Limb (tissue), 2 donors: ENCODE data around the gene FHL2.
"Not testable (repeated sequence)": the region's sequence is repeated elsewhere in the genome, so short reads cannot be mapped to it uniquely, and the experiment has no call there.

Experiments used
- DNase-seq, 2 donors: peaks; one replicate each; pipeline ENCODE4 v3.0.0-alpha.2; 2016; ENCODE audit errors: extremely low spot score in 2 of 2

Gene FHL2

GRCh38 chr2:105398336-105399206 is at the start of gene FHL2:
FHL2 (minus strand) TSS chr2:105399051; CDS start chr2:105386516, 12,535 bp downstream.
- peak; percentile 85 to 88 for DNase-seq

- no peak for DNase-seq
These were observed 48.6 kb upstream of the FHL2 start for GRCh38 chr2:105447476-105447875.

GRCh38 chr2:105446501-105446900 is 47.6 kb upstream of the FHL2 start:
- no peak for DNase-seq

- DNase-seq: peak in 1 of 2 donors; percentile 22
These were observed 47.1 kb upstream of the FHL2 start for GRCh38 chr2:105445976-105446375.

- no peak for DNase-seq
These were observed 46.6 kb upstream of the FHL2 start for GRCh38 chr2:105445498-105445897.

- DNase-seq: no peak
These were observed 45.1 kb upstream of the FHL2 start for GRCh38 chr2:105443617-105444598.

GRCh38 chr2:105442721-105443120 is 43.9 kb upstream of the FHL2 start:
- DNase-seq: no peak

- DNase-seq: no peak
These were observed 43.2 kb upstream of the FHL2 start for GRCh38 chr2:105442056-105442455.

GRCh38 chr2:105439141-105439540 is 40.3 kb upstream of the FHL2 start:
- no peak for DNase-seq

- peak; percentile 58 to 63 for DNase-seq
These were observed 39.5 kb upstream of the FHL2 start for GRCh38 chr2:105438104-105438929.

- DNase-seq: peak in 1 of 2 donors; percentile 38
These were observed 38.9 kb upstream of the FHL2 start for GRCh38 chr2:105437708-105438103.

GRCh38 chr2:105432749-105433148 is 33.9 kb upstream of the FHL2 start:
- no peak for DNase-seq

- DNase-seq: no peak
These were observed 33.2 kb upstream of the FHL2 start for GRCh38 chr2:105432044-105432399.

GRCh38 chr2:105431367-105432043 is 32.7 kb upstream of the FHL2 start:
- peak in 1 of 2 donors; percentile 56 for DNase-seq

- DNase-seq: no peak
These were observed 29.7 kb upstream of the FHL2 start for GRCh38 chr2:105428387-105429018.

GRCh38 chr2:105427485-105427884 is 28.6 kb upstream of the FHL2 start:
- no peak for DNase-seq

- no peak for DNase-seq
These were observed 27.9 kb upstream of the FHL2 start for GRCh38 chr2:105426626-105427292.

- DNase-seq: no peak
These were observed 27.2 kb upstream of the FHL2 start for GRCh38 chr2:105425936-105426625.

GRCh38 chr2:105424836-105425235 is 26.0 kb upstream of the FHL2 start:
- not testable (repeated sequence) for DNase-seq
